WTC11 (cell line): ENCODE measurements around the gene TTC28.

Experiments
- CREM ChIP-seq: sonication (generic); formaldehyde crosslinking; IDR thresholded peaks from 2 replicates; pipeline ENCODE4 v1.8.1; 2022; ENCODE audit warnings: mild to moderate bottlenecking, missing genetic modification reagents, moderate library complexity
- SP1 ChIP-seq: sonication (generic); formaldehyde crosslinking; conservative IDR thresholded peaks from 2 replicates; pipeline ENCODE4 v1.8.1; 2022; ENCODE audit warnings: missing genetic modification reagents
- TCF7 ChIP-seq: sonication (generic); formaldehyde crosslinking; IDR thresholded peaks from 2 replicates; pipeline ENCODE4 v1.8.0; 2022; ENCODE audit warnings: mild to moderate bottlenecking, low read depth, missing genetic modification reagents, moderate library complexity
- ZNF138 ChIP-seq: sonication (generic); formaldehyde crosslinking; conservative IDR thresholded peaks from 2 replicates; pipeline ENCODE4 v1.8.1; 2022; ENCODE audit warnings: mild to moderate bottlenecking, moderate library complexity, missing genetic modification reagents
- TF ChIP-seq, protein P1 (sequence below): fragments of 200-600 bp; IDR thresholded peaks from 2 replicates; pipeline ENCODE4 v1.8.0; 2022; ENCODE audit warnings: antibody characterized with exemption
- TF ChIP-seq, protein P2 (sequence below): sonication (generic); formaldehyde crosslinking; conservative IDR thresholded peaks from 2 replicates; pipeline ENCODE4 v1.8.1; 2022; ENCODE audit warnings: mild to moderate bottlenecking, missing genetic modification reagents
- TF ChIP-seq, protein P3 (sequence below): sonication (generic); formaldehyde crosslinking; IDR thresholded peaks from 2 replicates; pipeline ENCODE4 v1.8.0; 2023; ENCODE audit warnings: missing genetic modification reagents

DNA sequence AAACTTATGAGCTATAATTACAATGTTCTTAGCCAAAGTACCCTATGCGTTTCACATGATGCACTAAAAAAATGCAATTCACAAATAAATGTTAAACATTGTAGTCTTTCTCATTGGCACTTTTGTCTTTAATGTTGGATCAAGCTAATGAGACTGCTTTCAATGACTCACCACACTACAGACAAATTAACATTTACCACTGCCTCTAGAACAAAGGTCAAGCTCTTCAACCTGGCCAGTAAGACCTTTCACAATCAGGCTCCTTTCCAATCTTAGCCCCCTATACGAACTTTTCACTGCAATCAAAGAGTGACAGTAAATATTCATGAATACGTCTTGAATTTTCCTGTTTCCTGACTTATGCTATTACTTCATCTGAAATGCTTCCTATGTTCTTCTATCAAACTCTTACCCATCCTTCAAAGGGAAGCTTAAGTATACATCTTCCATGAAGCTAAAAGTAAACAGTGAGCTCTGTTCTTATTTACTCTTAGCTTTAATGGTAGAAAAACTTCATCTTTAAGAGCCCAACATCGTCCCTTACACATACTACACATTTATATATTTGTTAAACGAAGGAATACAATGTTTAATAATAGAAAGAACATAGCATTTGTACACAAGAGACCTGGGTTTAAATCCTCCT is 433.9 kb downstream of the TTC28 start:
- TF ChIP-seq, protein P1, sequence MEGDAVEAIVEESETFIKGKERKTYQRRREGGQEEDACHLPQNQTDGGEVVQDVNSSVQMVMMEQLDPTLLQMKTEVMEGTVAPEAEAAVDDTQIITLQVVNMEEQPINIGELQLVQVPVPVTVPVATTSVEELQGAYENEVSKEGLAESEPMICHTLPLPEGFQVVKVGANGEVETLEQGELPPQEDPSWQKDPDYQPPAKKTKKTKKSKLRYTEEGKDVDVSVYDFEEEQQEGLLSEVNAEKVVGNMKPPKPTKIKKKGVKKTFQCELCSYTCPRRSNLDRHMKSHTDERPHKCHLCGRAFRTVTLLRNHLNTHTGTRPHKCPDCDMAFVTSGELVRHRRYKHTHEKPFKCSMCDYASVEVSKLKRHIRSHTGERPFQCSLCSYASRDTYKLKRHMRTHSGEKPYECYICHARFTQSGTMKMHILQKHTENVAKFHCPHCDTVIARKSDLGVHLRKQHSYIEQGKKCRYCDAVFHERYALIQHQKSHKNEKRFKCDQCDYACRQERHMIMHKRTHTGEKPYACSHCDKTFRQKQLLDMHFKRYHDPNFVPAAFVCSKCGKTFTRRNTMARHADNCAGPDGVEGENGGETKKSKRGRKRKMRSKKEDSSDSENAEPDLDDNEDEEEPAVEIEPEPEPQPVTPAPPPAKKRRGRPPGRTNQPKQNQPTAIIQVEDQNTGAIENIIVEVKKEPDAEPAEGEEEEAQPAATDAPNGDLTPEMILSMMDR, result no peak
- TF ChIP-seq CREM (no peak), TCF7 (no peak), ZNF138 (no peak), SP1 (CRISPR knock-in tag) (no peak)
- TF ChIP-seq, protein P2, sequence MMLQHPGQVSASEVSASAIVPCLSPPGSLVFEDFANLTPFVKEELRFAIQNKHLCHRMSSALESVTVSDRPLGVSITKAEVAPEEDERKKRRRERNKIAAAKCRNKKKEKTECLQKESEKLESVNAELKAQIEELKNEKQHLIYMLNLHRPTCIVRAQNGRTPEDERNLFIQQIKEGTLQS (CRISPR knock-in tag), result no peak
- TF ChIP-seq, protein P3, sequence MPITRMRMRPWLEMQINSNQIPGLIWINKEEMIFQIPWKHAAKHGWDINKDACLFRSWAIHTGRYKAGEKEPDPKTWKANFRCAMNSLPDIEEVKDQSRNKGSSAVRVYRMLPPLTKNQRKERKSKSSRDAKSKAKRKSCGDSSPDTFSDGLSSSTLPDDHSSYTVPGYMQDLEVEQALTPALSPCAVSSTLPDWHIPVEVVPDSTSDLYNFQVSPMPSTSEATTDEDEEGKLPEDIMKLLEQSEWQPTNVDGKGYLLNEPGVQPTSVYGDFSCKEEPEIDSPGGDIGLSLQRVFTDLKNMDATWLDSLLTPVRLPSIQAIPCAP (CRISPR knock-in tag), result no peak
